ENCODE measurements around the gene CIDEB. TPM values are rescaled to one million over a fixed set of nuclear protein-coding genes. Genes with fewer than 3 reads are reported as not detected.

The CIDEB gene
- total and polyA plus RNA-seq, 9 donors, result 13.8 to 38.4 (median 22.6) TPM

- intact Hi-C loops (cut with DNase I), result no loop called here
- H3K4me3 ChIP-seq, result no peak overlapping the region
- no peaks in the 10 kb centered on the region for H3K4me1 ChIP-seq (ENCODE audit: insufficient read depth)
- WGBS, 3 donors, result 61 to 70% (median 62%) methylated on average over 7 of the region's 7 CpGs
- H3K36me3 ChIP-seq, result no peaks in the 10 kb centered on the region
- H3K27me3 ChIP-seq, result no peaks in the 10 kb centered on the region
- TF ChIP-seq POLR2A (IDR thresholded peaks at IDR 0.05), result no peak
- no peak for TF ChIP-seq CTCF (IDR thresholded peaks at IDR 0.05)
- no peak for TF ChIP-seq EP300 (IDR thresholded peaks at IDR 0.05)
- no peak for DNase-seq
- H3K9me3 ChIP-seq, result no peaks in the 10 kb centered on the region
- H3K27ac ChIP-seq, result no peak overlapping the region
Measured at GRCh38 chr14:24343795-24344660, 36.3 kb upstream of the CIDEB start.

DNA sequence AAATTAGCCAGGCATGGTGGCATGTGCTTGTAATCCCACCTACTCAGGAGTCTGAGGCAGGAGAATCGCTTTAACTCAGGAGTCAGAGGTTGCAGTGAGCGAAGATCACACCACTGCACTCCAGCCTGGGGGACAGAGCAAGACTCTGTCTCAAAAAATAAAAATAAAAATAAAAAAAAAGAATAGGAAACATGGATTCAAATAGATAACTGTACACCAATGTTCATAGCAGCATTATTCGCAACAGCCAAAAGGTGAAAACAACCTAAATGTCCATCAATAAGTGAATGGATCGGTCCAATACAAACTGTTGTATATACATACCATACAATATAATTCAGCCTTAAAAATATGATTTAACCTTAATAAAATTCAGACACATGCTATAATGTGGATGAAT is 35.1 kb upstream of the CIDEB start:
- Histone ChIP-seq H3K4me1 (ENCODE audit: insufficient read depth) (no peaks in the 10 kb centered on the region), H3K36me3 (no peaks in the 10 kb centered on the region), H3K27me3 (no peaks in the 10 kb centered on the region), H3K9me3 (no peaks in the 10 kb centered on the region), H3K27ac (no peak overlapping the region), H3K4me3 (no peak overlapping the region)
- WGBS, 3 donors, result 86 to 92% (median 91%) methylated on average over 4 of the region's 4 CpGs
- intact Hi-C loops (cut with DNase I), result no loop called here
- DNase-seq, result no peak
- TF ChIP-seq CTCF (IDR thresholded peaks at IDR 0.05), result no peak

- Histone ChIP-seq H3K36me3 (no peaks in the 10 kb centered on the region), H3K4me1 (ENCODE audit: insufficient read depth) (no peaks in the 10 kb centered on the region), H3K4me3 (no peak overlapping the region), H3K9me3 (no peaks in the 10 kb centered on the region), H3K27me3 (no peaks in the 10 kb centered on the region), H3K27ac (no peak overlapping the region)
- no peak for TF ChIP-seq EP300 (IDR thresholded peaks at IDR 0.05)
- TF ChIP-seq POLR2A (IDR thresholded peaks at IDR 0.05), result no peak
- no peak for TF ChIP-seq CTCF (IDR thresholded peaks at IDR 0.05)
- intact Hi-C loops (cut with DNase I), result no loop called here
- 64 to 91% (median 64%) methylated on average over 1 of the region's 1 CpG for whole genome bisulfite sequencing, 3 donors
- no peak for DNase-seq
Measured at GRCh38 chr14:24340606-24341005, 32.8 kb upstream of the CIDEB start.

DNA sequence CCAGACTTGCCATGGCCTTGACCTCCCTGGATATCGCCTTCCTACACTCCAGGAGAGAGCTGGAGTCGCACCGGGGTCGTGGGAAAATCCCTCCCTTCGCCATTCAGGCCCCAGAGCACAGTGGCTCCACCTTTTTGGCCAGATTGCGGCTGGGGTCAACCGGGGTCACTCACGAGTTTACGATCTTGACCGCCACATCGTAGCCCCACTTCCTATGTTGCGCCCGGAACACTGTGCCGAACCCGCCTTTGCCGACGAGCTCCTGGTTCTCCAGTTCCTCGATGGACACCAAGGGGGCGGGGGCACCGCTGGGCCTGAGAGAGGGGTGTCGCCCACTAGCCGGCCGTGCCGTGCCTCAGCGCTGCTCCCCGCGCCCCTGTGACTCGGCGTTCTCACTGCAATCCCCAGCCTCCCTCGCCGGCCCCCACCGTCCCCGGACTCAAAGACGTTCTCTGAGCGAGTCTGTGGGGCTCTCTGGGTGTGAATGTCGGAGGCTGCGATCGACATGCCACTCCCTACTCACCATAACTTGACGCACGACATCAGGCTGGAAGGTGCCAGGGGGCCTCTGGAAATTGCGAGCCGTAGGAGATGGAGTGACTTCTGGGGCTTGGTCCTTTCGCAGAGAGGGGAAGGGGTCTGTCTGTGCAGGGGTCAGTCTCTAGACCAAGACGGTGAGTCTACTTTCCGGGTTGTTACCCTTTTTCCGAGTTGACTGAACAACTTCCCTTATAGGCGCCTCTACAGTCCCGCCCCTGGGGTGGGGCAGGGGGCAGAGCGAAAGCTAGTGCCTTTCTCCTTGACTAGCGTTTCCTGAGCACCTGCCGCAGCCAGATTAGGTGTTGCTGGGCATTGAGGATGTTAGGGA is 31.7 kb upstream of the CIDEB start, which contains the start of gene RIPK3:
TSS of gene RIPK3 (minus strand) at position 708 of the 868 bp plus-strand sequence. CDS start at position 543, 165 bp downstream.
- WGBS, 3 donors, result 28 to 37% (median 31%) methylated on average over 42 to 51 of the region's 51 CpGs
- H3K4me3 ChIP-seq, result peak within 1 kb of the TSS; percentile 28
- H3K27me3 ChIP-seq, result no peaks in the 10 kb centered on the region
- TF ChIP-seq EP300 (IDR thresholded peaks at IDR 0.05) (no peak), POLR2A (IDR thresholded peaks at IDR 0.05) (no peak), CTCF (IDR thresholded peaks at IDR 0.05) (no peak)
- H3K27ac ChIP-seq, result no peak within 1 kb of the TSS
- H3K9me3 ChIP-seq, result no peaks in the 10 kb centered on the region
- H3K36me3 ChIP-seq, result no peaks in the 10 kb centered on the region
- intact Hi-C loops (cut with DNase I), result loop anchor here in 1 of 4 donors (5.0 kb wide), 1 partner anchor 338 kb away; no protein-coding TSS in a partner anchor
- no peaks in the 10 kb centered on the region for H3K4me1 ChIP-seq (ENCODE audit: insufficient read depth)
- no peak for DNase-seq

Measured in ovary (tissue), 9 donors.